IPS DF 6.9 (cell line): ENCODE measurements around the gene PTGER1.
"Not testable (repeated sequence)": the region's sequence is repeated elsewhere in the genome, so short reads cannot be mapped to it uniquely, and the experiment has no call there.

Experiments used
- DNase-seq: peaks from one replicate; pipeline ENCODE4 v3.0.0-alpha.2; 2013; ENCODE audit warnings: low read depth, low spot score
- H3K27ac ChIP-seq: one replicate; pipeline ENCODE4 v1.5.1; 2013; ENCODE audit warnings: low read length, control low read depth
- H3K27me3 ChIP-seq: 2 replicates; pipeline ENCODE4 v1.6.1; 2013; ENCODE audit warnings: mild to moderate bottlenecking, low read length; ENCODE audit not compliant: control insufficient read depth, insufficient read depth
- H3K36me3 ChIP-seq: 2 replicates; pipeline ENCODE4 v1.6.1; 2013; ENCODE audit warnings: low read length; ENCODE audit not compliant: control insufficient read depth, insufficient read depth
- H3K4me1 ChIP-seq: 2 replicates; pipeline ENCODE4 v1.6.1; 2013; ENCODE audit warnings: low read length; ENCODE audit not compliant: control insufficient read depth, insufficient read depth
- H3K4me3 ChIP-seq: 2 replicates; pipeline ENCODE4 v1.5.1; 2013; ENCODE audit warnings: mild to moderate bottlenecking, low read length
- H3K9me3 ChIP-seq: 2 replicates; pipeline ENCODE4 v1.6.1; 2013; ENCODE audit warnings: low read length, inconsistent platforms; ENCODE audit not compliant: control insufficient read depth, insufficient read depth
- WGBS: extraction: QIAGEN DNeasy Blood & Tissue Kit; methylation state at CpG from one replicate; pipeline ENCODE4 v1.1.7; 2013; ENCODE audit warnings: mixed read lengths, missing lambda C conversion rate; ENCODE audit not compliant: insufficient read length, insufficient coverage; 5-methylcytosine and 5-hydroxymethylcytosine counted together

Gene PTGER1

GRCh38 chr19:14459703-14460102, 15.5 kb downstream of the PTGER1 start:
- Histone ChIP-seq H3K9me3 (no peaks in the 10 kb centered on the region), H3K4me1 (no peaks in the 10 kb centered on the region), H3K36me3 (peaks cover 11% of the 10 kb centered on the region), H3K4me3 (no peak overlapping the region), H3K27ac (no peak overlapping the region), H3K27me3 (no peaks in the 10 kb centered on the region)
- no peak for DNase-seq
- no CpG with 5 or more reads among the region's 5 CpGs for WGBS

- not testable (repeated sequence) for H3K27ac ChIP-seq, H3K36me3 ChIP-seq
- WGBS: no CpG with 5 or more reads among the region's 3 CpGs
These were observed 22.9 kb downstream of the PTGER1 start for GRCh38 chr19:14452303-14452702.

GRCh38 chr19:14450876-14451275, 24.3 kb downstream of the PTGER1 start:
- 0 out of 2 replicates have a peak, but pooled peaks cover 1% of the 10 kb centered on the region for H3K4me1 ChIP-seq
- H3K4me3 ChIP-seq: no peak overlapping the region
- no peaks in the 10 kb centered on the region for H3K9me3 ChIP-seq
- WGBS: no CpG with 5 or more reads among the region's 19 CpGs
- H3K27me3 ChIP-seq: no peaks in the 10 kb centered on the region
- no peak for DNase-seq
- peaks cover 17% of the 10 kb centered on the region for H3K36me3 ChIP-seq
- no peak overlapping the region for H3K27ac ChIP-seq

More at GRCh38 chr19:14452303-14452702, 22.9 kb downstream of the PTGER1 start:
- DNase-seq, H3K9me3 ChIP-seq, H3K4me1 ChIP-seq, H3K4me3 ChIP-seq, H3K27me3 ChIP-seq: not testable (repeated sequence)

GRCh38 chr19:14450168-14450874, 24.8 kb downstream of the PTGER1 start:
- H3K36me3 ChIP-seq: peaks cover 17% of the 10 kb centered on the region
- no peaks in the 10 kb centered on the region for H3K9me3 ChIP-seq
- peak; percentile 91 for DNase-seq
- no peaks in the 10 kb centered on the region for H3K27me3 ChIP-seq
- H3K4me1 ChIP-seq: 0 out of 2 replicates have a peak, but pooled peaks cover 1% of the 10 kb centered on the region
- no CpG with 5 or more reads among the region's 30 CpGs for WGBS
- H3K27ac ChIP-seq: no peak overlapping the region
- no peak overlapping the region for H3K4me3 ChIP-seq

GRCh38 chr19:14449321-14449720, 25.8 kb downstream of the PTGER1 start:
- no peak for DNase-seq
- Histone ChIP-seq H3K4me1 (0 out of 2 replicates have a peak, but pooled peaks cover 1% of the 10 kb centered on the region), H3K27ac (no peak overlapping the region), H3K36me3 (peaks cover 21% of the 10 kb centered on the region), H3K4me3 (no peak overlapping the region), H3K27me3 (no peaks in the 10 kb centered on the region), H3K9me3 (no peaks in the 10 kb centered on the region)
- no CpG with 5 or more reads among the region's 6 CpGs for WGBS

- no peak overlapping the region for H3K4me3 ChIP-seq
- no peak for DNase-seq
- no peaks in the 10 kb centered on the region for H3K27me3 ChIP-seq
- no peak overlapping the region for H3K27ac ChIP-seq
- H3K36me3 ChIP-seq: peaks cover 40% of the 10 kb centered on the region
- H3K9me3 ChIP-seq: no peaks in the 10 kb centered on the region
- WGBS: no CpG with 5 or more reads among the region's 10 CpGs
- H3K4me1 ChIP-seq: 0 out of 2 replicates have a peak, but pooled peaks cover 1% of the 10 kb centered on the region
These were observed 28.7 kb downstream of the PTGER1 start for GRCh38 chr19:14446336-14447036.

- Histone ChIP-seq H3K27me3 (no peaks in the 10 kb centered on the region), H3K36me3 (peaks cover 40% of the 10 kb centered on the region), H3K4me1 (0 out of 2 replicates have a peak, but pooled peaks cover 1% of the 10 kb centered on the region), H3K27ac (no peak overlapping the region), H3K4me3 (no peak overlapping the region), H3K9me3 (no peaks in the 10 kb centered on the region)
- WGBS: no CpG with 5 or more reads among the region's 14 CpGs
- no peak for DNase-seq
These were observed 31.4 kb downstream of the PTGER1 start for GRCh38 chr19:14443632-14444216.

GRCh38 chr19:14442891-14443631, 32.1 kb downstream of the PTGER1 start:
- Histone ChIP-seq H3K27me3 (no peaks in the 10 kb centered on the region), H3K4me3 (no peak overlapping the region), H3K36me3 (peaks cover 36% of the 10 kb centered on the region), H3K27ac (no peak overlapping the region), H3K9me3 (no peaks in the 10 kb centered on the region), H3K4me1 (0 out of 2 replicates have a peak, but pooled peaks cover 1% of the 10 kb centered on the region)
- DNase-seq: no peak
- no CpG with 5 or more reads among the region's 16 CpGs for WGBS

- H3K9me3 ChIP-seq: no peaks in the 10 kb centered on the region
- no peak overlapping the region for H3K4me3 ChIP-seq
- H3K36me3 ChIP-seq: peaks cover 30% of the 10 kb centered on the region
- DNase-seq: no peak
- WGBS: no CpG with 5 or more reads among the region's 34 CpGs
- H3K4me1 ChIP-seq: 0 out of 2 replicates have a peak, but pooled peaks cover 1% of the 10 kb centered on the region
- no peaks in the 10 kb centered on the region for H3K27me3 ChIP-seq
- no peak overlapping the region for H3K27ac ChIP-seq
These were observed 33.9 kb downstream of the PTGER1 start for GRCh38 chr19:14441041-14441938.
